GM13976 (cell line): ENCODE measurements around the gene MEIS2.

ENCODE experiments used
- DNase-seq: peaks from one replicate; pipeline ENCODE4 v3.0.0; 2012; ENCODE audit warnings: low spot score
- in situ Hi-C: fragments of 300-500 bp; cut with MboI; formaldehyde crosslinking; loops from one replicate; pipeline ENCODE4 v1.12.0; 2022; ENCODE audit warnings: low sequenced_read_pairs, mixed read lengths, inconsistent platforms; ENCODE audit not compliant: unreplicated experiment
- TF ChIP-seq, protein P1 (sequence below): IDR thresholded peaks from 2 replicates; pipeline ENCODE4 v1.5.1; 2012; ENCODE audit warnings: borderline replicate concordance, mild to moderate bottlenecking; ENCODE audit not compliant: insufficient read depth; ENCODE audit errors: extremely low read depth, missing control alignments, control extremely low read depth

MEIS2 gene

DNA sequence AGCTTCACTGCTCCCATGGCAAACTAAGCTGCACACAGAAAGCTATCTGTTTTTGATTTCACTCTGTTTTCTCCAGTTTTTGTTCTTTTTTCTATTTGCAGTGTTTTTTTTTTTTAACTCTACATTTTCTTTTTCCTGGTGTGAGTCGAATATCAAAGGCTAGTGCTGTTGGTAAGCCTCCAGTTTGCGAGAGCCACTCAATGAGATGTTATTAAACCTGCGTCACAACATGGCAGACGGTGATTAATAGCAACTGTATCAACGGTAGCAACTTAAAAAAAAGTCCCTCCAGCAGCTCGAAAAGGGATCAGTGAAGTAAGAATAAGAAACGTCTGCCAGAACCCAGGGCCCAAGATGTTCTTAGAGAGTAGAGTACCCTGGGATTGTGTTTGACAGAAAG, 84.1 kb downstream of the MEIS2 start:
- no peak for DNase-seq
- in situ Hi-C loops, result no loop called here

DNA sequence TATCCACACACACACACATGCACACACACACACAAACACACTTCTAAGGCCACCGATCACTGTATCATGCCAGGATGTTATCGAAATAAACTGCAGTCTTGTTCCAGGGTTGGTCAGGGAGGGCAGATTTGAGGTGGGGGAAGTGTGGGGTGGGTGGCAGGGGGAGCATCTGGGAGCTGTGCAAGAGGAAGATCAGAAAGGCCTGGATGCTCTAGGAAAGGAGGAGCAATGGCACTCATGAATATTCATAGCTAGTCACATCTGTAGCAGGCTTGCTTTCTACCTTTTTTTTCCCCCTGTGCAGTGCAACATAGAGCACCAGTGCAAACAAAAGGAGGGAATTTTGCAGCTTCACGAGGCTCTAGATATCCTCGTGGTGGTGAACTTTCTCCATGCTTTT, 84.9 kb downstream of the MEIS2 start:
- TF ChIP-seq, protein P1, sequence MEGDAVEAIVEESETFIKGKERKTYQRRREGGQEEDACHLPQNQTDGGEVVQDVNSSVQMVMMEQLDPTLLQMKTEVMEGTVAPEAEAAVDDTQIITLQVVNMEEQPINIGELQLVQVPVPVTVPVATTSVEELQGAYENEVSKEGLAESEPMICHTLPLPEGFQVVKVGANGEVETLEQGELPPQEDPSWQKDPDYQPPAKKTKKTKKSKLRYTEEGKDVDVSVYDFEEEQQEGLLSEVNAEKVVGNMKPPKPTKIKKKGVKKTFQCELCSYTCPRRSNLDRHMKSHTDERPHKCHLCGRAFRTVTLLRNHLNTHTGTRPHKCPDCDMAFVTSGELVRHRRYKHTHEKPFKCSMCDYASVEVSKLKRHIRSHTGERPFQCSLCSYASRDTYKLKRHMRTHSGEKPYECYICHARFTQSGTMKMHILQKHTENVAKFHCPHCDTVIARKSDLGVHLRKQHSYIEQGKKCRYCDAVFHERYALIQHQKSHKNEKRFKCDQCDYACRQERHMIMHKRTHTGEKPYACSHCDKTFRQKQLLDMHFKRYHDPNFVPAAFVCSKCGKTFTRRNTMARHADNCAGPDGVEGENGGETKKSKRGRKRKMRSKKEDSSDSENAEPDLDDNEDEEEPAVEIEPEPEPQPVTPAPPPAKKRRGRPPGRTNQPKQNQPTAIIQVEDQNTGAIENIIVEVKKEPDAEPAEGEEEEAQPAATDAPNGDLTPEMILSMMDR, result no peak
- in situ Hi-C loops, result no loop called here
- no peak for DNase-seq

More for the DNA sequence above, 84.1 kb downstream of the MEIS2 start:
- TF ChIP-seq, protein P1, result no peak

DNA sequence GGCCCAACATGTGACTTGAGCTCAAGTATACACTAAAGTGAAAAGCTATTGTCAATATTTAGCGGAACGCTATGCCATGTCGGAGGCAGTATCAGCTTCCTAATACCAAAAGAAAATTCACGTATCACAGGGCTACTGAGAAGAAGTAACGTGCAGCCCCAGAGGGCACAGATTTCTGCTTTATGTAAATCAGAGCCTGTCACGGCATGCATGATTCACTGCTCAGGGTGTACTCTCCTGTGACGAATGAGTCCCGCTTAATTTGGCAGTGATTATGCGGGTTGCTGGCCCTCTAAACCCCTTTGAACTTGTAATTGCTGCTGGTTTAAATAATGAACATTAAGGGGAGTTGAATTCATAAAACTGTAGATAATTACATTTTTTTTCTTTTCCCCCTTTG, 85.3 kb downstream of the MEIS2 start:
- DNase-seq, result no peak
- in situ Hi-C loops, result no loop called here
- TF ChIP-seq, protein P1, result no peak

DNA sequence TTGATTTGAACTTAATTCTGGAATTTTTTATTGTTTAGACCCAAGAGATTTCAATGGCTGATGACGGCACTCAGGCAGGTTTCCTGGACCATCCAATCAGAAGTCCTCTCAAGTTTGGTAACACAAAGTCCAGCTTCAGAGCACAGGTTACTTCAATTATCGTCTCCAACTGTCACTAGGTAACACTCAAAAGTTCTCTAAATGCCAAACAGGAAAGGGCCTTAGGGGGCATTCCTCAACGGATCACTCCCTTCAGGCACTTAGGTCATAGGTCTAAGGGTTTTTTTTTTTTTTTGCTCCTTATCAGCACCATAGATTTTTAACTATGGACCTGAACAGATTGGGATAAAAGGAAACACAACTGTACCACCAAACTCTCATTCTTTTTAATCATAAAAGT, 85.8 kb downstream of the MEIS2 start:
- in situ Hi-C loops, result no loop called here
- TF ChIP-seq, protein P1, result no peak
- no peak for DNase-seq

DNA sequence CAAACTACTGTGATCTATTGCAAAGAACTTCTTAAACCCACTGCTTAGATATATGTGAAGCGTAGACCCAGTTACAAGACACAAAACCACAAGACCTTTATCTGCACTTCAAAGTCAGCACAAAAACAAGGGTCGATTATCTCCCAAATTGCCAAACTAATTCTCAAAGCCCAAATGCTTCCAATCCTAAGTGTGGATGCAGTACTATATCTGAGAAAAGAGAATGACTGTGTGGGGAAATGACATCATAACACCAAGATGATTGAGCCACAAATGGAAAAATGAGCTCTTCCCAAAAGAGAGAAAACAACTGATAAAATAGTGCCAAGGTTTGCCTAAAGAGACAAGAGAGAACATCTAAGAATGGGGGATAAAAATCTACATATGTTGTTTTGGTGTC, 86.2 kb downstream of the MEIS2 start:
- in situ Hi-C loops, result no loop called here

DNA sequence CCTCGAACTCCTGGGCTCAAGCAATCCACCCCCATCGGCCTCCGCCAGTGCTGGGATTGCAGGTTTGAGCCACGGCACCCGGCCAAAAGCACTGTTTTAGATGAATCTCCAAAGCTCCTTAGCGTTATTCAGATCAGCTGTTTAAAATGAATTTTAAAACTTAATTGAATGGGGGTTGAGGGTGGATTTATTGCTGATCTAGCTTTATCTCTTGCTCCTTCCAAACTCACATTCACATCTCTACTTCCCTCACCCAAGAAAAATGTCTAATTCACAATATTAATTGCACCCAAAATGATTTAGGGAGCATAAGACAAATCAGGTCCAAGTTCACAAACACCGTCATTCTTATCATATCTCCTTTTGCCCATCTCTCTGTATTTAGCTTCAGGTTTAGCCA, 89.8 kb downstream of the MEIS2 start:
- DNase-seq, result no peak
- TF ChIP-seq, protein P1, result no peak
- in situ Hi-C loops, result no loop called here

More for the DNA sequence above, 86.2 kb downstream of the MEIS2 start:
- TF ChIP-seq, protein P1, result no peak
- no peak for DNase-seq

DNA sequence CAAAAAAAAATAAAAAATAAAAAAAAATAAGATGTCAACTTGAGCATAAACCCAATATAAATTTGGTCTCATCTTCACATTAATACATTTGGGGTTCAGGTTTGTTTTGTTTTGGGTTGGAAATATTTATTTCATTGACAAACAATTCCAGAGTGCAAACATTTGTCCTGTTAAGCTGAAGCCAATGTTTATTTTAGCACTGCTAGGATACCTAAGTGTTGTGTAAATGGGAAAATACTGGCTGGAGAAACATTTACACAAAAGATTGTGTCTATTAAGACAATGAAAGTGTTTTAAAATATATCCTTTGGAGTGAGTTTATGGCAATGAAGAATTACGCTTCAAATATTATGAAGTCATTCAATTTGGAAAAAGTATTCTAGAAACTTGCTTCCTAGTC, 91.1 kb downstream of the MEIS2 start:
- in situ Hi-C loops, result no loop called here
- DNase-seq, result no peak
- TF ChIP-seq, protein P1, result no peak
